ENCODE measurements around the gene DPM3. TPM values are rescaled to one million over a fixed set of nuclear protein-coding genes. Genes with fewer than 3 reads are reported as not detected.
"Not testable (repeated sequence)": the region's sequence is repeated elsewhere in the genome, so short reads cannot be mapped to it uniquely, and the experiment has no call there.

DPM3 gene
- total RNA-seq, 4 donors from 2014 or later, result 32.5 to 70.8 (median 58.5) TPM

DNA sequence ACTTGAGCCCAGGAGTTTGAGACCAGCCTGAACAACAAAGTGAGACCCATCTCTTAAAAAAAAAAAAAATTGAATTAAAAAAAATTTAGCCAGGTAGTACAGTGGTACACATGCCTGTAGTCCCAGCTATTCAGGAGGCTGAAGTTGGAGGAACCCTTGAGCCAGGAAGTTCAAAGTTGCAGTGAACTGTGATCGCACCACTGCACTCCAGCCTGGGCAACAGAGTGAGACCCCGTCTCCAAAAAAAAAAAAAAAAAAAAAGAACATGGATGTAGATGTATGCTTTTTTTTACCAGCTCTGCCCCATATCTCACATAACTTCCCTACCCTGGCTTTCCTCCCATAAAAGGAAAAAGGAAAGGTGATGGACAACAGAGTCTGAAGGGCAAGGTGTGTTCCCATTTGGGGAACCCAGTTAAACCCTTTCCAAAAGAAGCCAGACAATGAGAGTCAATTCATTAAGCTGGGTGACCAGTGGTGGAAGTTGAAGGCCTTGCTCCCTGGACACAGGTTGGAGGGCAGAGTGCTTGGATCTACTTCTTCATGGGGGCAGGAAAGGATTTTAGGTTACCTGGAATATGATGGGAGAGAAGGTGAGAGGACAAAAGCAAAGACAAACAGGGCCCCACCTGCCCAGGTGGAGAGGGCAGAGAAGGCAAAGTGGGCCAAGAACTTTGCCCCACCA lies 29.9 kb upstream of the DPM3 start:
- DNase-seq (ENCODE audit: low spot score), result no peak
- no peak for ATAC-seq (ENCODE audit: low FRiP score)
- TF ChIP-seq, protein P1, sequence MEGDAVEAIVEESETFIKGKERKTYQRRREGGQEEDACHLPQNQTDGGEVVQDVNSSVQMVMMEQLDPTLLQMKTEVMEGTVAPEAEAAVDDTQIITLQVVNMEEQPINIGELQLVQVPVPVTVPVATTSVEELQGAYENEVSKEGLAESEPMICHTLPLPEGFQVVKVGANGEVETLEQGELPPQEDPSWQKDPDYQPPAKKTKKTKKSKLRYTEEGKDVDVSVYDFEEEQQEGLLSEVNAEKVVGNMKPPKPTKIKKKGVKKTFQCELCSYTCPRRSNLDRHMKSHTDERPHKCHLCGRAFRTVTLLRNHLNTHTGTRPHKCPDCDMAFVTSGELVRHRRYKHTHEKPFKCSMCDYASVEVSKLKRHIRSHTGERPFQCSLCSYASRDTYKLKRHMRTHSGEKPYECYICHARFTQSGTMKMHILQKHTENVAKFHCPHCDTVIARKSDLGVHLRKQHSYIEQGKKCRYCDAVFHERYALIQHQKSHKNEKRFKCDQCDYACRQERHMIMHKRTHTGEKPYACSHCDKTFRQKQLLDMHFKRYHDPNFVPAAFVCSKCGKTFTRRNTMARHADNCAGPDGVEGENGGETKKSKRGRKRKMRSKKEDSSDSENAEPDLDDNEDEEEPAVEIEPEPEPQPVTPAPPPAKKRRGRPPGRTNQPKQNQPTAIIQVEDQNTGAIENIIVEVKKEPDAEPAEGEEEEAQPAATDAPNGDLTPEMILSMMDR (IDR thresholded peaks at IDR 0.05), result no peak

- DNase-seq (ENCODE audit: low spot score) (no peak), ATAC-seq (ENCODE audit: low FRiP score) (no peak)
- TF ChIP-seq, protein P1 (IDR thresholded peaks at IDR 0.05), result no peak
Observed at GRCh38 chr1:155169541-155169940, 29.2 kb upstream of the DPM3 start.

DNA sequence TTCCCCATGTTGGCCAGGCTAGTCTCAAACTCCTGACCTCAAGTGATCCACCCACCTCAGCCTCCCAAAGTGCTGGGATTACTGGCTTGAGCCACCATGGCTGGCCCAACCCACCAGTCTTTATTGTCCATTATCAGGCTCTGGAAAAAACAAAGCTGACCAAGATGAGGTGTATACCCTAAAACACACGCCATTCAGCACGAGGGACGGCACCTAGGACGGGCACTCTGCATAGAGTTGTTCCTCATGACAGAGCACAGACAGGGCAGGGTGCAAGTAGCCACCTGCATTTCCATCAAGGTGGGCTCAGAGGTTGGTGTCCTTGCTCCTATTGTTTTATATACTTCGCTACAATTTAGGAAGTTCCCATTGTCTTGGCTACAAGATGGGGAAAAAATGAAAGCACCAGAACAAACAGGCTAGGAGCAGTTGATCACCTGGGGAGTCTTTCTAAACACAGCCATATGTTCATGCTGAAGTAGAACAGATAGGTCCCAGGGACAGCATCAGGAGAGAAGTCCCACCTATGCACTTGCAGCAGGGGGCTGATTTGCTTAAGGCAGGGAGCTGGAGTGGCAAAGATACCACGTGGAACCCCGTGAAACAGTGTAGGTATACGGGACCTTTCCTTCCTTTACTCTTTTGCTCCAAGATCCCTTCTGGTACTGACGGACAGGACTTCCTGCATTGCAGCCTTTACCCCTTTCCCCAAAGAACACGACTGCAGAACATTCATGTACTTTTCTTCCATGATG lies 28.3 kb upstream of the DPM3 start:
- ATAC-seq (ENCODE audit: low FRiP score) (no peak), DNase-seq (ENCODE audit: low spot score) (no peak)
- TF ChIP-seq, protein P1 (IDR thresholded peaks at IDR 0.05), result no peak

DNA sequence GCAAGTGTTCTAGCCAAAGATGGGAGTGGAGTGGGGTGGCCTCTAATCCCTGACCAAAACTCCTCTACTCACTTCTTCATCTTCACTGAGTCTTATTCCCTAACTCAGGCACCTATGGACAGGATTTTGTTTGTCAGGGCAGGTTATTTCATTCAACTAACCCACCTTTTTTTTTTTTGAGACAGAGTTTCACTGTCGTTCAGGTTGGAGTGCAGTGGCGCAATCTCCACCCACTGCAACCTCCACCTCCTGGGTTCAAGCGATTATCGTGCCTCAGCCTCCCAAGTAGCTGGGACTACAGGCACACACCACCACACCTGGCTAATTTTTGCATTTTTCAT lies 27.7 kb upstream of the DPM3 start:
- DNase-seq (ENCODE audit: low spot score); ATAC-seq (ENCODE audit: low FRiP score): not testable (repeated sequence)

GRCh38 chr1:155167166-155168104 lies 27.1 kb upstream of the DPM3 start:
- peak; percentile 73 for DNase-seq (ENCODE audit: low spot score)
- peak; percentile 64 for ATAC-seq (ENCODE audit: low FRiP score)
- TF ChIP-seq, protein P1 (IDR thresholded peaks at IDR 0.05), result peak in 1 of 3 donors; percentile 77

DNA sequence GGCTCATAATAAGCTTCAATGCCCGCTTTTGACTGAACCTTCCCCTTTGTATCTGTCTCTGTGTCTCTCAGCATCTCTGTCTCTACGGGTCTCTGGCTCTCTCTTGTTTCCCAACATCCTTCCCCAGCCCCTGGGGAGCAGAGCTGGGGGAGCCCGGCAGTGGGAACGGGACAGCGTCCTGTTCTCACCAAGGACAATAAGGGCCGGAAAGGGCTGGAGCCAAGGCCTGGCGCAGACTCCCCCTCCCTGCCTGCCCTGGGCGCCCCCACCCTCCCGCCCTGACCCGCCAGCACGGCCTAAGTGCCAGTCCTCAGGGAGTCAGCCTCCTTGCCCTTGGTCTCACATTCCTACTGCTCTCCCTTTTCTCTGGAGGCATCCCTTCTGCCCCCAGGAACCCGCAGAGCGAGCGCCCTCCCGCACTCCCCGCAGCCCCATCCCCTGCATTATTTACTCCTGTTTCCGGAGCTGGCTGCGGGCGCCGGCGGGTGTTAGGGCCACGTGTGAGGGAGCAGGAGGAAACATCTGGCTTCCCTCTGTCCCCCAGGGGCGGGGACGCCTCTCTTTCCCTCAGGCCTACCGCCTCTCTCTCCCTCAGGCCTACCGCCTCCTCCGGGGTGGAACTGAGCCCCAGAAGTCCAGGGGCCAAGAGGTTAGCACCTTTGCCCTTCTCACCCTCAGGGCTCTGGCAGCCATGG lies 26.3 kb upstream of the DPM3 start:
- TF ChIP-seq, protein P1 (IDR thresholded peaks at IDR 0.05), result no peak
- DNase-seq (ENCODE audit: low spot score), result no peak
- no peak for ATAC-seq (ENCODE audit: low FRiP score)
